Lung (tissue), 12 donors: Measurements from ENCODE around the gene PDZK1IP1. TPM values are rescaled to one million over a fixed set of nuclear protein-coding genes. Genes with fewer than 3 reads are reported as not detected.
A peak's percentile ranks its signal among the peaks of the same experiment; 100 is the strongest.

Experiments
- ATAC-seq: fragments of 200-7000 bp; cut with Tn5 transposase; one replicate; pipeline ENCODE4 v1.9.1; 2020; ENCODE audit warnings: moderate number of reproducible peaks; ENCODE audit not compliant: insufficient read depth, low FRiP score
- DNase-seq, 3 donors: peaks; one replicate each; pipeline ENCODE4 v3.0.0-alpha.2; 2013 to 2017
- H3K27ac ChIP-seq, 2 donors: one replicate each; pipeline ENCODE4 v1.5.1; 2013; ENCODE audit warnings: mild to moderate bottlenecking in 2 of 2, moderate library complexity in 2 of 2, control low read depth in 1 of 2, inconsistent platforms in 1 of 2, low read depth in 1 of 2, low read length in 1 of 2
- H3K27me3 ChIP-seq, 3 donors: one replicate each; pipeline ENCODE4 v1.5.1; 2013; ENCODE audit warnings: low read length in 2 of 3; ENCODE audit not compliant: control insufficient read depth in 3 of 3, insufficient read depth in 3 of 3
- H3K36me3 ChIP-seq, 4 donors: one replicate each; pipeline ENCODE4 v1.5.1; 2013; ENCODE audit warnings: low read length in 4 of 4, mild to moderate bottlenecking in 1 of 4, moderate library complexity in 1 of 4; ENCODE audit not compliant: control insufficient read depth in 4 of 4, insufficient read depth in 4 of 4
- H3K4me1 ChIP-seq, 5 donors: one replicate each; pipeline ENCODE4 v1.5.1; 2013; ENCODE audit warnings: low read length in 5 of 5, mild to moderate bottlenecking in 2 of 5, moderate library complexity in 1 of 5; ENCODE audit not compliant: control insufficient read depth in 5 of 5, insufficient read depth in 5 of 5
- H3K4me3 ChIP-seq: one replicate; pipeline ENCODE4 v1.5.1; 2013; ENCODE audit warnings: mild to moderate bottlenecking, control low read depth, moderate library complexity
- H3K9ac ChIP-seq, 2 donors: one replicate each; pipeline ENCODE4 v1.5.1; 2013; ENCODE audit warnings: low read length in 2 of 2, control low read depth in 1 of 2; ENCODE audit not compliant: insufficient read depth in 1 of 2
- H3K9me3 ChIP-seq, 4 donors: one replicate each; pipeline ENCODE4 v1.5.1; 2013; ENCODE audit warnings: low read length in 3 of 4, mild to moderate bottlenecking in 1 of 4, moderate library complexity in 1 of 4; ENCODE audit not compliant: control insufficient read depth in 4 of 4, insufficient read depth in 3 of 4
- CTCF ChIP-seq: IDR thresholded peaks from 2 replicates; pipeline ENCODE4 v1.5.1; 2012; ENCODE audit warnings: mild to moderate bottlenecking; ENCODE audit errors: control extremely low read depth, extremely low read depth
- WGBS, 2 donors: extraction: QIAGEN DNeasy Blood & Tissue Kit; methylation state at CpG; one replicate each; pipeline ENCODE4 v1.1.7; 2013; 5-methylcytosine and 5-hydroxymethylcytosine counted together
- polyA plus RNA-seq, 2 donors: library from polyadenylated mRNA; stranded (reverse); fragments of 200-250 nt; gene quantifications; one replicate each; pipeline ENCODE4 v1.2.1, GENCODE V29; 2013
- total RNA-seq, 2 donors: library from RNA; depleted of rRNA in 1 of 2; stranded (reverse); fragments of >200 nt in 1 of 2; gene quantifications; one replicate each; pipeline ENCODE4 v1.2.1, GENCODE V29; 2014 to 2021
- donor health status: control.
- donor health status: control.
- donor health status: Bipolar disorder and iron deficiency.
- donor health status: healthy.
- donor health status: DM: yes; HTN: yes; CAD: no.

Gene PDZK1IP1
- total and polyA plus RNA-seq, 4 donors: 44.8 to 324 (median 70.6) TPM

- Histone ChIP-seq H3K9me3 (peaks cover 0 to 5% (median 0%) of the 10 kb centered on the region in 4 donors), H3K36me3 (no peaks in the 10 kb centered on the region), H3K4me1 (peaks cover 0 to 29% (median 3%) of the 10 kb centered on the region in 5 donors), H3K27me3 (peaks cover 0 to 93% (median 89%) of the 10 kb centered on the region in 3 donors), H3K9ac (no peak overlapping the region), H3K27ac (peak overlapping the region; percentile 71 to 75), H3K4me3 (peak overlapping the region; percentile 34)
- no peak for TF ChIP-seq CTCF
- WGBS, 2 donors: 7 to 15% methylated on average over 35 of the region's 35 CpGs
- peak in 2 of 3 donors; percentile 20 to 36 for DNase-seq
- ATAC-seq: no peak
Measured at GRCh38 chr1:47229031-47229885, 39.4 kb upstream of the PDZK1IP1 start.

GRCh38 chr1:47228644-47229030, 38.8 kb upstream of the PDZK1IP1 start:
- ATAC-seq (no peak), DNase-seq (no peak)
- Histone ChIP-seq H3K4me3 (peak overlapping the region; percentile 34), H3K9ac (no peak overlapping the region), H3K4me1 (peaks cover 0 to 29% (median 3%) of the 10 kb centered on the region in 5 donors), H3K9me3 (peaks cover 0 to 5% (median 0%) of the 10 kb centered on the region in 4 donors), H3K27me3 (peaks cover 2 to 93% (median 89%) of the 10 kb centered on the region in 3 donors), H3K36me3 (no peaks in the 10 kb centered on the region), H3K27ac (peak overlapping the region; percentile 71 to 75)
- TF ChIP-seq CTCF: no peak
- 38 to 41% methylated on average over 12 of the region's 12 CpGs for WGBS, 2 donors

GRCh38 chr1:47227341-47228232, 37.8 kb upstream of the PDZK1IP1 start:
- Histone ChIP-seq H3K9me3 (peaks cover 0 to 5% (median 0%) of the 10 kb centered on the region in 4 donors), H3K27me3 (peaks cover 4 to 93% (median 88%) of the 10 kb centered on the region in 3 donors), H3K4me1 (peaks cover 0 to 28% (median 3%) of the 10 kb centered on the region in 5 donors), H3K27ac (peak overlapping the region in 1 of 2 donors; percentile 4), H3K36me3 (no peaks in the 10 kb centered on the region), H3K4me3 (no peak overlapping the region), H3K9ac (no peak overlapping the region)
- DNase-seq (no peak), ATAC-seq (no peak)
- 69 to 78% methylated on average over 7 of the region's 7 CpGs for WGBS, 2 donors
- TF ChIP-seq CTCF: no peak
